HG03139 (cell line): Measurements from ENCODE around the gene CABLES2.

Experiments
- ATAC-seq: cut with Tn5 transposase; IDR thresholded peaks from one replicate; pipeline ENCODE4 v1.9.1; 2021; ENCODE audit not compliant: unreplicated experiment

CABLES2 gene

GRCh38 chr20:62405108-62405980 lies 1.7 kb downstream of the CABLES2 start:
- ATAC-seq: no peak

- ATAC-seq: no peak
Observed at GRCh38 chr20:62404761-62405107, 2.4 kb downstream of the CABLES2 start.

GRCh38 chr20:62404112-62404665 lies 2.9 kb downstream of the CABLES2 start:
- ATAC-seq: no peak

- ATAC-seq: no peak
Observed at GRCh38 chr20:62403331-62403730, 3.8 kb downstream of the CABLES2 start.

GRCh38 chr20:62402456-62403150 lies 4.5 kb downstream of the CABLES2 start:
- no peak for ATAC-seq

- no peak for ATAC-seq
Observed at GRCh38 chr20:62401331-62401779, 5.7 kb downstream of the CABLES2 start.

- ATAC-seq: no peak
Observed at GRCh38 chr20:62400541-62400940, 6.5 kb downstream of the CABLES2 start.

- ATAC-seq: no peak
Observed at GRCh38 chr20:62400021-62400420, 7.1 kb downstream of the CABLES2 start.

- no peak for ATAC-seq
Observed at GRCh38 chr20:62398120-62398821, 8.8 kb downstream of the CABLES2 start.

GRCh38 chr20:62396367-62397239 lies 10.5 kb downstream of the CABLES2 start:
- ATAC-seq: no peak

- ATAC-seq: no peak
Observed at GRCh38 chr20:62395311-62396242, 11.5 kb downstream of the CABLES2 start.

- no peak for ATAC-seq
Observed at GRCh38 chr20:62394248-62395245, 12.5 kb downstream of the CABLES2 start.

GRCh38 chr20:62393830-62394229 lies 13.3 kb downstream of the CABLES2 start:
- ATAC-seq: no peak

GRCh38 chr20:62393335-62393665 lies 13.8 kb downstream of the CABLES2 start:
- ATAC-seq: no peak

- no peak for ATAC-seq
Observed at GRCh38 chr20:62392621-62393334, 14.3 kb downstream of the CABLES2 start.

- ATAC-seq: no peak
Observed at GRCh38 chr20:62392077-62392418, 15.0 kb downstream of the CABLES2 start.

- ATAC-seq: no peak
Observed at GRCh38 chr20:62391165-62392076, 15.7 kb downstream of the CABLES2 start.
